Measurements from ENCODE around the gene LRRC27.

The LRRC27 gene

GRCh38 chr10:132414402-132415016, 82.5 kb downstream of the LRRC27 start:
- DNase-seq (ENCODE audit: low read depth): no peak

- no peak for DNase-seq (ENCODE audit: low read depth)
Observed at GRCh38 chr10:132415255-132415654, 83.3 kb downstream of the LRRC27 start.

DNA sequence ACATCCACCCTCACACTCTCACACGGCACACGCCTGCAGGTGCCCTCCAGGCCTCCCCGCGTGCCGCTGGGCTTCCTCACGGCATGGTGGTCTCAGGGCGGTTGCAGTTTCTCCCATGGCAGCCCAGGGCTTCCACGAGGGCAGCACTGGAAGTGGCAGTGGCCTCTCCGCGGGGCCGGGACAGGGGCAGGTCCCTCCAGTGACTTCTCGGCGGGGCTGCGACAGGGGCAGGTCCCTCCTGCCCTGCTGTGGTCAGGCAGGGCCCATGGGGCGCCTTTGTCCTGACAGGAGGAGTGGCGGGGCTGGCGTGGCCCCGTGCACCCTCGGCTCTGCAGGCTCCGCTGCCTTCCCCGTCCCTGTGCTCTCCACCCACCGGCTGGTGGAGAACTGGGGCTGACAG, 84.0 kb downstream of the LRRC27 start:
- DNase-seq (ENCODE audit: low read depth): no peak

GRCh38 chr10:132416566-132417256, 84.7 kb downstream of the LRRC27 start:
- no peak for DNase-seq (ENCODE audit: low read depth)

GRCh38 chr10:132417257-132417910, 85.4 kb downstream of the LRRC27 start:
- no peak for DNase-seq (ENCODE audit: low read depth)

DNA sequence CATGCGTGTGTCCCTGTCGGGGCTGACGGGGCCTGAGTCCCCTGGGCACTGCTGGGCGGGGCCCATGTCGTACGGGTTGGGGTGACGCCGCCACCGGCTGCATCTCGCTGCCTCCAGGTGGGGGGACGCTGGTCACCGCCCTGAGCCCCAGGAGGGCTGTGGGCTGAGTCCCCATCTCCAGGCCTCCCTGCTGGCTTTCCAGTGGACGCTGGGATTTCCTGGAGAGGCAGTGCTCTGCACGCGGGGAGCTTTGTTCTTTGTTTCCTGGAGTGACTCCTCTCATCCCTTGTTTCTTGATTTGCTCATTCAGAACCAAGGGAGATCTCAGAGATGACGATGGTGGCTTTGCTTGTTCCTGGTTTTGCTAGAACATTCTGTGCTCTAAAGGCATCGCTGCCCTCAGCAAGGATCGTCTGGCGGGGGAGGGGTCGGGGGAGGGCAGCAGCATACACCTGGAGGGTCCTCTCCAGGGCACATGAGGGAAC, 86.0 kb downstream of the LRRC27 start:
- peak; percentile 71 for DNase-seq (ENCODE audit: low read depth)

GRCh38 chr10:132418527-132419416, 86.8 kb downstream of the LRRC27 start:
- no peak for DNase-seq (ENCODE audit: low read depth)

- no peak for DNase-seq (ENCODE audit: low read depth)
Observed at GRCh38 chr10:132419538-132420468, 87.8 kb downstream of the LRRC27 start.

DNA sequence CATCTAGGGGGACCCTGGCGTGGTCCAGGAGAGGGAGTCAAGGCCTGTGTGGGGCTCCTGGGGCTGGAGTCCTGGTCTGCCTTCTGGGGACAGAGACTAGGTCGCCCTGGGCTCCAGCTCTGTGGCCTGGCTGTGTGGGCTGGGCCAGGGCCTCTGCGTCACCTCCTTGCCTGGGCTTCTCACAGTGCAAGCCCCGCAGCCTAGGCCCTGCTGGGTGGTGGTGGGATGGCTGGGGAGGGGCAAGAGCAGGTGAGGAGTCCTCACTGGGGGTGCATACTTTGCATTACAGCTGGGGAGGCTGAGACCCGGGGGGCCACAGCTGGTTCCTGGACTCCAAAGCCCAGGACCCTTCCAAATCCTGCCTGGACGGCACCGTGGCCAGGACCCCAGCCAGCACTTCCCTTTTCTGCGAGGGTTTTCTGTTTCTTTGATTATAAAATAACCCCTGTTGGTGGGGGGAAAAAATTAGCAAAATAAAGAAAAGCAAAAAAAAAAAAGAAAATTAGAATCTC, 88.5 kb downstream of the LRRC27 start:
- DNase-seq (ENCODE audit: low read depth): no peak

GRCh38 chr10:132420981-132421846, 89.2 kb downstream of the LRRC27 start:
- peak; percentile 53 for DNase-seq (ENCODE audit: low read depth)

GRCh38 chr10:132421847-132422751, 90.1 kb downstream of the LRRC27 start:
- DNase-seq (ENCODE audit: low read depth): no peak

DNA sequence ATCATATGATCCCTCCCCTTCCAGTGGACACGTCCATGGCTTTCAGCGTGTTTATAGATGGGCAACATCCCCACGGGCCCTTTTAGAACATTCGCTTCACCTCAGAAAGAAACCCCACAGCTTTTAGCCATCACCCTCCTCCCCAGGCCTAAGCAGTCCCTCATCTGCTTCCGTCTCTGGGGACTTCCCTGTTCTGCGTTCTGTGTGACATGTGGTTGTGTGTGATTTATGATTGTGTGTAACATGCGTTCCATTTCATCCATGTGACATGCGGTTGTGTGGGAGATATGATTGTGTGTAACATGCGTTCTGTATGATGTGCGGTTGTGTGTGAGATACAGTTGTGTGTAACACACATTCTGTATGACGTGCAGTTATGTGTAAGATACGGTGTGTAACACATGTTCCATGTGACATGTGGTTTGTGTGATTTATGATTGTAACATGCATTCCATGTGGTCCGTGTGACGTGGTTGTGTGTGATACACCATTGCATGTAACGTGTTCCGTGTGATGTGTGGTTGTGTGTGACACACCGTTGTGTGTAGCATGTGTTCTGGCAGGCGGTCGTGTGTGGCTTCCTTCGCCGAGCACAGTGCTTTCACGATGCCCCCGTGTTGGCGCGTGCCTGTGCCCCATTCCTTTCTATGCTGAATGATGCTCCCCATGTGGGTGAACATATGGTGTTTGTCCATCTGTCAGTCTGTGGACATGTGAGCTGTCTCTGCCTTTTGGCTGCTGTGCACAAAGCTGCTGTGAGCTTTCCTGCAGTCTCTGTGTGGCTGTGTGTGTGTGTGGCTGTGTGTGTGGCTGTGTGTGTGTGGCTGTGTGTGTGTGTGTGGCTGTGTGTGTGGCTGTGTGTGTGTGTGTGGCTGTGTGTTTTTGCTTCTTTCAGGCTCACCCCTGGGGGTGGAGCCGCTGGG, 91.2 kb downstream of the LRRC27 start:
- DNase-seq (ENCODE audit: low read depth): peak; percentile 34

GRCh38 chr10:132423966-132424861, 92.2 kb downstream of the LRRC27 start:
- no peak for DNase-seq (ENCODE audit: low read depth)

DNA sequence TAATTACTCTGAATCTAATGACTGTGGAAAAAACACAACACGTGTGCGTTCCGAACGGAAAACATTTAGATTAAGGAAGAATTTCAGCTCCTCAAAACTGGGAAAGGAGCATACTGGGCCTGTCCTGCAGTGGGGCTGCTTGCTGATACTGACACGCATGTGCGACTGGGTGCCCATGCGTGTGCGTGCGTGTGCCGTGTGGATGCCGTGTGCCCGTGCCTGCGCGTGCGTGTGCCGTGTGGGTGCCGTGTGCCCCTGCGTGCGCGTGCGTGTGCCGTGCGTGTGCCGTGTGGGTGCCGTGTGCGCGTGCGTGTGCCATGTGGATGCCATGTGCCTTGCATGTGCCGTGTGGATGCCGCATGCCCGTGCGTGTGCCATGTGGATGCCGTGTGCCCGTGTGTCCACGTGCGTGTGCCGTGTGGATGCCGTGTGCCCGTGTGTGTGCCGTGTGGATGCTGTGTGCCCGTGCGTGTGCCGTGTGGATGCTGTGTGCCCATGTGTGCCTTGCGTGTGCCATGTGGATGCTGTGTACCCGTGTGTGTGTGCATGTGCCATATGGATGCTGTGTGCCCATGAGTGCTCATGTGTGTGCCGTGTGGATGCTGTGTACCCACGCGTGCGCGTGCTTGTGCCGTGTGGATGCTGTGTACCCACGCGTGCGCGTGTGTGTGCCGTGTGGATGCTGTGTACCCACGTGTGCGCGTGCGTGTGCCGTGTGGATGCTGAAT, 93.2 kb downstream of the LRRC27 start:
- DNase-seq (ENCODE audit: low read depth): no peak

- no peak for DNase-seq (ENCODE audit: low read depth)
Observed at GRCh38 chr10:132425757-132426155, 93.8 kb downstream of the LRRC27 start.

All from amniotic epithelial cell (primary cell).